ENCODE data around the gene SIGLEC12. TPM values are rescaled to one million over a fixed set of nuclear protein-coding genes. Genes with fewer than 3 reads are reported as not detected.

The SIGLEC12 gene
- total RNA-seq, 1 donor from 2014 or later: not detected

- TF ChIP-seq CTCF (conservative IDR thresholded peaks at IDR 0.05; ENCODE audit: low read depth, low read length): no peak
- no peak overlapping the region for H3K4me3 ChIP-seq (ENCODE audit: low read depth, low read length)
- no peak for DNase-seq (ENCODE audit: low read depth)
These were observed 45.2 kb upstream of the SIGLEC12 start for GRCh38 chr19:51546650-51547396.

GRCh38 chr19:51546107-51546649 is 44.6 kb upstream of the SIGLEC12 start:
- no peak for TF ChIP-seq CTCF (conservative IDR thresholded peaks at IDR 0.05; ENCODE audit: low read depth, low read length)
- H3K4me3 ChIP-seq (ENCODE audit: low read depth, low read length): no peak overlapping the region
- no peak for DNase-seq (ENCODE audit: low read depth)

- TF ChIP-seq CTCF (conservative IDR thresholded peaks at IDR 0.05; ENCODE audit: low read depth, low read length): no peak
- no peak overlapping the region for H3K4me3 ChIP-seq (ENCODE audit: low read depth, low read length)
- no peak for DNase-seq (ENCODE audit: low read depth)
These were observed 42.4 kb upstream of the SIGLEC12 start for GRCh38 chr19:51544038-51544437.

- DNase-seq (ENCODE audit: low read depth): no peak
- no peak for TF ChIP-seq CTCF (conservative IDR thresholded peaks at IDR 0.05; ENCODE audit: low read depth, low read length)
- H3K4me3 ChIP-seq (ENCODE audit: low read depth, low read length): no peak overlapping the region
These were observed 41.1 kb upstream of the SIGLEC12 start for GRCh38 chr19:51542699-51543098.

- H3K4me3 ChIP-seq (ENCODE audit: low read depth, low read length): no peak overlapping the region
- TF ChIP-seq CTCF (conservative IDR thresholded peaks at IDR 0.05; ENCODE audit: low read depth, low read length): no peak
- no peak for DNase-seq (ENCODE audit: low read depth)
These were observed 40.1 kb upstream of the SIGLEC12 start for GRCh38 chr19:51541458-51542357.

- H3K4me3 ChIP-seq (ENCODE audit: low read depth, low read length): no peak overlapping the region
- no peak for DNase-seq (ENCODE audit: low read depth)
- TF ChIP-seq CTCF (conservative IDR thresholded peaks at IDR 0.05; ENCODE audit: low read depth, low read length): no peak
These were observed 38.3 kb upstream of the SIGLEC12 start for GRCh38 chr19:51539821-51540366.
